ENCODE results near the gene SHD. TPM values are rescaled to one million over a fixed set of nuclear protein-coding genes. Genes with fewer than 3 reads are reported as not detected.

SHD gene
- total and polyA plus RNA-seq, 2 of the 4 experiments (the other 2 are of a cell fraction), result not detected

DNA sequence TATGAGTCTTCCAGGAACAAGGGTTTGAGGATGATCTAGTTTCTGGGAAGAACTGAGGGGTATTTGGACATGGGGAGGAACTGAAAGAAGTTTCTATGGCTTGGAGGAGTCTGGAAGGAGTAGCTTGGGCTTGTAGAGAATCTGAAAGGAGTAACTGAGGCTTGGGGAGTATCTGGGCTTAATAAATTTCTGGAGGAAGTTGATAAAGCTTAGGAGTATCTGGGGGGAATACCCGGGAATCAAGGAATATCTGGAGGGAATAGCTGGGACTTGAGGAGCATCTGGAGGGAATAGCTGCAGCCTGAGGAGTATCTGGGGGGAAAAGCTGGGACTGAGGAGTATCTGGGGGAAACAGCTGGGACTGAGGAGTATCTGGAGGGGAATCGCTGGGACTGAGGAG lies 41.4 kb downstream of the SHD start:
- Histone ChIP-seq H3K36me3 (ENCODE audit: control insufficient read depth, insufficient read depth, low read length) (no peaks in the 10 kb centered on the region; the same call in 1 of the 2 replicates), H2BK15ac (ENCODE audit: low read depth, low read length) (no peak overlapping the region), H3K9ac (ENCODE audit: low read depth, low read length) (no peak overlapping the region), H4K20me1 (ENCODE audit: insufficient read depth, low read length) (no peaks in the 10 kb centered on the region), H3K9me3 (ENCODE audit: control insufficient read depth, insufficient read depth, low read length) (peaks cover 3% of the 10 kb centered on the region; the same call in 1 of the 2 replicates), H3K4me2 (ENCODE audit: low read depth, low read length) (no peak overlapping the region), H3K56ac (ENCODE audit: extremely low read depth, insufficient read depth, low read length) (no peak overlapping the region), H3K4me3 (ENCODE audit: insufficient read depth, low read depth, low read length) (no peak overlapping the region), H2BK20ac (ENCODE audit: low read depth, low read length) (no peak overlapping the region), H3K27ac (ENCODE audit: insufficient read depth, low read length) (no peak overlapping the region), H3K23ac (ENCODE audit: low read depth, low read length) (no peak overlapping the region), H4K5ac (ENCODE audit: low read depth, low read length) (no peak overlapping the region), H2AFZ (replicated peaks; ENCODE audit: low read length, poor library complexity) (no peak overlapping the region), H2AK9ac (replicated peaks; ENCODE audit: low read depth, low read length, poor library complexity) (no peak overlapping the region), H3K14ac (replicated peaks; ENCODE audit: low read depth, low read length) (no peak overlapping the region), H4K8ac (ENCODE audit: low read depth in 2 of 2, low read length in 2 of 2) (no peak overlapping the region), H4K91ac (ENCODE audit: insufficient read depth, low read depth, low read length) (no peak overlapping the region), H3K79me1 (ENCODE audit: low read depth in 1 of 2, low read length in 2 of 2) (no peaks in the 10 kb centered on the region), H2BK120ac (ENCODE audit: low read depth, low read length) (no peak overlapping the region), H2BK5ac (ENCODE audit: low read depth, low read length, poor library complexity, severe bottlenecking) (no peak overlapping the region), H3K9me1 (ENCODE audit: insufficient read depth, low read length) (no peaks in the 10 kb centered on the region), H3K4ac (ENCODE audit: low read depth, low read length) (no peak overlapping the region), H3K18ac (ENCODE audit: low read depth, low read length) (no peak overlapping the region), H3K4me1 (ENCODE audit: control insufficient read depth, insufficient read depth, low read length) (no peaks in the 10 kb centered on the region), H3K27me3 (ENCODE audit: control insufficient read depth, insufficient read depth, low read length) (no peaks in the 10 kb centered on the region), H2AK5ac (ENCODE audit: low read depth, low read length) (no peak overlapping the region)
- intact Hi-C loops (cut with micrococcal nuclease), result no loop called here
- ATAC-seq (ENCODE audit: low read depth) (no peak), DNase-seq (no peak)
- in situ Hi-C loops (cut with MboI; ENCODE audit: low sequenced_read_pairs), result no loop called here
- no TSS peak for BruUV-seq (replicated peaks)
- dilution Hi-C loops (cut with HindIII; ENCODE audit: low sequenced_read_pairs, unreplicated experiment), result no loop called here
- ChIA-PET POLR2A (ENCODE audit: unreplicated experiment) (no interaction called here), CTCF (no interaction called here)
- TF ChIP-seq, protein P1, sequence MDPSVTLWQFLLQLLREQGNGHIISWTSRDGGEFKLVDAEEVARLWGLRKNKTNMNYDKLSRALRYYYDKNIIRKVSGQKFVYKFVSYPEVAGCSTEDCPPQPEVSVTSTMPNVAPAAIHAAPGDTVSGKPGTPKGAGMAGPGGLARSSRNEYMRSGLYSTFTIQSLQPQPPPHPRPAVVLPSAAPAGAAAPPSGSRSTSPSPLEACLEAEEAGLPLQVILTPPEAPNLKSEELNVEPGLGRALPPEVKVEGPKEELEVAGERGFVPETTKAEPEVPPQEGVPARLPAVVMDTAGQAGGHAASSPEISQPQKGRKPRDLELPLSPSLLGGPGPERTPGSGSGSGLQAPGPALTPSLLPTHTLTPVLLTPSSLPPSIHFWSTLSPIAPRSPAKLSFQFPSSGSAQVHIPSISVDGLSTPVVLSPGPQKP (IDR thresholded peaks at IDR 0.05; ENCODE audit: borderline replicate concordance, low read depth, low read length), result no peak
- no peak for TF ChIP-seq MAZ (IDR thresholded peaks at IDR 0.05; ENCODE audit: borderline replicate concordance, low read depth, low read length)
- TF ChIP-seq RAD21 (IDR thresholded peaks at IDR 0.05; ENCODE audit: low read length), result no peak
- TF ChIP-seq MXI1 (IDR thresholded peaks at IDR 0.05; ENCODE audit: borderline replicate concordance, low read depth, low read length), result no peak
- TF ChIP-seq CEBPB (IDR thresholded peaks at IDR 0.05; ENCODE audit: low read depth, low read length), result no peak
- no peak for TF ChIP-seq FOS (IDR thresholded peaks at IDR 0.05; ENCODE audit: low read depth, low read length)
- TF ChIP-seq RFX5 (IDR thresholded peaks at IDR 0.05; ENCODE audit: low read depth, low read length), result no peak
- WGBS, 2 experiments (ENCODE audit: extremely low coverage in 2 of 2, insufficient read length in 1 of 2), result 100% methylated on average over 2 of the region's 2 CpGs; no CpG with 5 or more reads in 1 of the 2 experiments
